PC-3 (cell line): ENCODE results near the gene OR5M8. TPM values are rescaled to one million over a fixed set of nuclear protein-coding genes. Genes with fewer than 3 reads are reported as not detected.

Experiments used
- ATAC-seq: fragments of 200-7000 bp; cut with Tn5 transposase; 2 replicates; pipeline ENCODE4 v1.9.1; 2020; ENCODE audit warnings: mild to moderate bottlenecking, moderate library complexity
- BruUV-seq: library from RNA; stranded (reverse); fragments of 400-500 nt; replicated peaks from 2 replicates; lab custom pipeline; 2021; lab: Mats Ljungman, UMichigan
- CTCF ChIA-PET: fragments of 300-600 bp; sonication (Branson Sonifier 250); formaldehyde crosslinking; loops from one replicate; lab custom pipeline; 2022; ENCODE audit warnings: antibody characterized with exemption; lab: Charles Lee
- POLR2A ChIA-PET: fragments of 300-600 bp; sonication (Branson Sonifier 250); formaldehyde crosslinking; loops from one replicate; lab custom pipeline; 2022; ENCODE audit warnings: antibody characterized with exemption; ENCODE audit not compliant: unreplicated experiment; lab: Charles Lee
- DNase-seq: peaks from one replicate; pipeline ENCODE4 v3.0.0-alpha.2; 2015
- H2AFZ ChIP-seq: fragments of 300-600 bp; sonication (generic); 2 replicates; pipeline ENCODE4 v1.6.0; 2016; ENCODE audit warnings: antibody characterized with exemption, low read length
- H3F3A ChIP-seq: fragments of 300-600 bp; sonication (generic); one replicate; pipeline ENCODE4 v1.6.0; 2017; ENCODE audit warnings: antibody characterized with exemption, low read length, control low read depth, mild to moderate bottlenecking; ENCODE audit not compliant: unreplicated experiment
- H3K27ac ChIP-seq: fragments of 300-600 bp; sonication (generic); 2 replicates; pipeline ENCODE4 v1.5.1; 2016; ENCODE audit warnings: mild to moderate bottlenecking, low read length
- H3K27me3 ChIP-seq: fragments of 300-600 bp; sonication (generic); 2 replicates; pipeline ENCODE4 v1.6.1; 2016; ENCODE audit warnings: low read length, mixed read lengths
- H3K36me3 ChIP-seq: fragments of 300-600 bp; sonication (generic); 2 replicates; pipeline ENCODE4 v1.6.1; 2016; ENCODE audit warnings: low read depth, mixed run types, low read length, mixed read lengths
- H3K4me1 ChIP-seq: fragments of 300-600 bp; sonication (generic); 2 replicates; pipeline ENCODE4 v1.5.1; 2016; ENCODE audit warnings: low read length; ENCODE audit not compliant: insufficient read depth
- H3K4me2 ChIP-seq: fragments of 300-600 bp; sonication (generic); 2 replicates; pipeline ENCODE4 v1.6.0; 2016; ENCODE audit warnings: low read length
- H3K4me3 ChIP-seq: fragments of 300-600 bp; sonication (generic); 2 replicates; pipeline ENCODE4 v1.5.1; 2016; ENCODE audit warnings: mild to moderate bottlenecking, low read length, mixed read lengths
- H3K79me2 ChIP-seq: fragments of 300-600 bp; sonication (generic); 2 replicates; pipeline ENCODE4 v1.6.1; 2017; ENCODE audit warnings: low read length, mixed read lengths
- H3K9ac ChIP-seq: fragments of 300-600 bp; sonication (generic); 2 replicates; pipeline ENCODE4 v1.6.0; 2016; ENCODE audit warnings: mild to moderate bottlenecking, low read length
- H3K9me2 ChIP-seq: fragments of 300-600 bp; sonication (generic); replicated peaks from 2 replicates; pipeline ENCODE4 v1.6.1; 2016; ENCODE audit warnings: mixed run types, low read length, mixed read lengths
- H3K9me3 ChIP-seq: fragments of 300-600 bp; sonication (generic); 2 replicates; pipeline ENCODE4 v1.6.1; 2016; ENCODE audit warnings: low read length, mixed read lengths
- H4K20me1 ChIP-seq: fragments of 300-600 bp; sonication (generic); 2 replicates; pipeline ENCODE4 v1.6.1; 2016; ENCODE audit warnings: low read length, mixed read lengths
- CTCF ChIP-seq: fragments of 300-600 bp; sonication (generic); conservative IDR thresholded peaks from 2 replicates; pipeline ENCODE4 v1.5.1; 2017; ENCODE audit warnings: antibody characterized with exemption, low read depth, mild to moderate bottlenecking, low read length
- EZH2 ChIP-seq: fragments of 300-600 bp; sonication (generic); IDR thresholded peaks from one replicate; pipeline ENCODE4 v1.6.1; 2017; ENCODE audit warnings: antibody characterized with exemption, mild to moderate bottlenecking, low read length; ENCODE audit not compliant: unreplicated experiment
- EZH2phosphoT487 ChIP-seq: fragments of 300-600 bp; sonication (generic); IDR thresholded peaks from 2 replicates; pipeline ENCODE4 v1.6.1; 2018; ENCODE audit warnings: mild to moderate bottlenecking, antibody characterized with exemption, low read length, borderline replicate concordance
- intact Hi-C: fragments of 100-400 bp; cut with micrococcal nuclease; formaldehyde crosslinking; loops from 2 replicates; pipeline ENCODE4 v1.9.0; 2023
- total RNA-seq: library from RNA; depleted of rRNA; stranded (reverse); fragments of >200 nt; gene quantifications from 2 replicates; pipeline ENCODE4 v1.2.3, GENCODE V29; 2014

Gene OR5M8
- total RNA-seq, 1 experiment from 2014 or later: not detected

GRCh38 chr11:56497010-56497409, 5.8 kb upstream of the OR5M8 start:
- H3K4me1 ChIP-seq: no peaks in the 10 kb centered on the region
- no peaks in the 10 kb centered on the region for H4K20me1 ChIP-seq
- ATAC-seq (no peak), DNase-seq (no peak)
- TF ChIP-seq CTCF (no peak), EZH2phosphoT487 (no peak), EZH2 (no peak)
- intact Hi-C loops: no loop called here
- no peaks in the 10 kb centered on the region for H3K9me2 ChIP-seq
- H3F3A ChIP-seq: no peaks in the 10 kb centered on the region
- ChIA-PET POLR2A (no interaction called here), CTCF (no interaction called here)
- no peak overlapping the region for H3K4me2 ChIP-seq
- H3K9ac ChIP-seq: no peak overlapping the region
- H3K4me3 ChIP-seq: no peak overlapping the region
- H3K27me3 ChIP-seq: peaks cover 5% of the 10 kb centered on the region; the same call in 1 of the 2 replicates
- H3K79me2 ChIP-seq: no peaks in the 10 kb centered on the region
- H3K36me3 ChIP-seq: no peaks in the 10 kb centered on the region
- H3K9me3 ChIP-seq: 0 out of 2 replicates have a peak, but pooled peaks cover 9% of the 10 kb centered on the region
- H2AFZ ChIP-seq: no peak overlapping the region
- BruUV-seq: no TSS peak
- no peak overlapping the region for H3K27ac ChIP-seq

- H3K4me3 ChIP-seq: no peak overlapping the region
- ATAC-seq (no peak), DNase-seq (no peak)
- H3K79me2 ChIP-seq: no peaks in the 10 kb centered on the region
- H3K9me2 ChIP-seq: no peaks in the 10 kb centered on the region
- H3K27ac ChIP-seq: no peak overlapping the region
- H3K4me2 ChIP-seq: no peak overlapping the region
- H2AFZ ChIP-seq: no peak overlapping the region
- no peak for TF ChIP-seq EZH2phosphoT487
- no peak for TF ChIP-seq CTCF
- no peak for TF ChIP-seq EZH2
- H3K36me3 ChIP-seq: no peaks in the 10 kb centered on the region
- BruUV-seq: no TSS peak
- POLR2A ChIA-PET: no interaction called here
- H3F3A ChIP-seq: no peaks in the 10 kb centered on the region
- no peak overlapping the region for H3K9ac ChIP-seq
- no peaks in the 10 kb centered on the region for H4K20me1 ChIP-seq
- intact Hi-C loops: no loop called here
- no peaks in the 10 kb centered on the region for H3K4me1 ChIP-seq
- H3K9me3 ChIP-seq: 0 out of 2 replicates have a peak, but pooled peaks cover 6% of the 10 kb centered on the region
- CTCF ChIA-PET: no interaction called here
- H3K27me3 ChIP-seq: no peaks in the 10 kb centered on the region
Measured at GRCh38 chr11:56495117-56495516, 3.9 kb upstream of the OR5M8 start.

GRCh38 chr11:56486801-56487200, 4.4 kb downstream of the OR5M8 start:
- ChIA-PET POLR2A (no interaction called here), CTCF (no interaction called here)
- Histone ChIP-seq H3K9me3 (peaks cover 15% of the 10 kb centered on the region; the same call in 1 of the 2 replicates), H3K27ac (no peak overlapping the region), H3K9me2 (no peaks in the 10 kb centered on the region), H3K4me1 (no peaks in the 10 kb centered on the region), H2AFZ (no peak overlapping the region), H3K79me2 (no peaks in the 10 kb centered on the region), H3F3A (no peaks in the 10 kb centered on the region), H3K4me2 (no peak overlapping the region), H4K20me1 (no peaks in the 10 kb centered on the region), H3K4me3 (no peak overlapping the region), H3K27me3 (no peaks in the 10 kb centered on the region), H3K36me3 (no peaks in the 10 kb centered on the region), H3K9ac (no peak overlapping the region)
- TF ChIP-seq EZH2: no peak
- no peak for TF ChIP-seq CTCF
- TF ChIP-seq EZH2phosphoT487: no peak
- no TSS peak for BruUV-seq
- intact Hi-C loops: no loop called here
- ATAC-seq: no peak
- DNase-seq: no peak
